Activated effector memory CD4-positive, alpha-beta T cell treated with Interleukin-2 at 50 U/mL for 16 hours (primary cell): ENCODE measurements around the gene TMEM266.
"Not testable (repeated sequence)": the region's sequence is repeated elsewhere in the genome, so short reads cannot be mapped to it uniquely, and the experiment has no call there.

Experiments used
- DNase-seq: peaks from one replicate; pipeline ENCODE4 v3.0.0-alpha.2; 2020

Gene TMEM266, protein sequence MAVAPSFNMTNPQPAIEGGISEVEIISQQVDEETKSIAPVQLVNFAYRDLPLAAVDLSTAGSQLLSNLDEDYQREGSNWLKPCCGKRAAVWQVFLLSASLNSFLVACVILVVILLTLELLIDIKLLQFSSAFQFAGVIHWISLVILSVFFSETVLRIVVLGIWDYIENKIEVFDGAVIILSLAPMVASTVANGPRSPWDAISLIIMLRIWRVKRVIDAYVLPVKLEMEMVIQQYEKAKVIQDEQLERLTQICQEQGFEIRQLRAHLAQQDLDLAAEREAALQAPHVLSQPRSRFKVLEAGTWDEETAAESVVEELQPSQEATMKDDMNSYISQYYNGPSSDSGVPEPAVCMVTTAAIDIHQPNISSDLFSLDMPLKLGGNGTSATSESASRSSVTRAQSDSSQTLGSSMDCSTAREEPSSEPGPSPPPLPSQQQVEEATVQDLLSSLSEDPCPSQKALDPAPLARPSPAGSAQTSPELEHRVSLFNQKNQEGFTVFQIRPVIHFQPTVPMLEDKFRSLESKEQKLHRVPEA

DNA sequence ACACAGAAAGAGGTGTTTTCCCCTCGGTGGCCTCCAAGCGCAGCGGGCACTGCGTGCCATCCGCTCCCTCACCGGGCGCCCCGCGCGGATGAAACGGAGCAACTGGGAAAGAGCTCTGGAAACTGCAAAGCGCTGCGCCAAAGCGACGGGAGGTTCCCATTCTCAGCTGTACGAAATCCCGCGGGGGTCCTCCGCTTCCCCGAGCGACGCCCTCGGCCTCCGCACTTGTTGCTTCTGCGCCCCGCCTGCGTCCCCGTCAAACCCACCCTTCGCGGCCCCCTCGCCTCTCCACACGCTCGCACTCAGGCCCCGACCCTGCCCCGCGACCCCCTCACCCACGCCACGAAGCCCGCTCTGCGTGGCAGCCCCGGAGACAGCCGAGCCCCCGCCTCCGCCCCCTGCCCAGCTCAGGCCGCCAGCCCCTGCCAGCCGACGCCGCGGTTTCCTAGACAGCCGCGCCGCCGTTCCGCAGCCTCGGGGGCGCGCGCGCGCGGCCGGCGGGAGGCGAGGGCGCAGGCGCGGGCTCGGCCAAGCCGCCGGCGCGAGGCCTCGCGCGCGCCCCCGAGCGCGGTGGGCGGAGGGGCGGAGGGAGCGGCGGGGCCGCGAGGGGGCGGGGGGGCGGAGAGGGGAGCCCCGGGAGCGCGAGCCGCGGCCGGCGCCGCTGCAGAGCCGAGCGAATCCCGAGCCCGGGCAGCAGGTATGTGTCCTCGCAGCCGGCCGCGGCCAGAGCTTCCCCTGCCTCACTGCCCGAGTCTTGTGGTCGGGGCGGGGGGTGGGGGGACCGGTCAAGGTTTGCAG is at the start of gene TMEM266:
TSS of gene TMEM266 (plus strand) at position 666 of the 798 bp plus-strand sequence. CDS start 74,279 bp downstream, outside the sequence.
- DNase-seq, result no peak

DNA sequence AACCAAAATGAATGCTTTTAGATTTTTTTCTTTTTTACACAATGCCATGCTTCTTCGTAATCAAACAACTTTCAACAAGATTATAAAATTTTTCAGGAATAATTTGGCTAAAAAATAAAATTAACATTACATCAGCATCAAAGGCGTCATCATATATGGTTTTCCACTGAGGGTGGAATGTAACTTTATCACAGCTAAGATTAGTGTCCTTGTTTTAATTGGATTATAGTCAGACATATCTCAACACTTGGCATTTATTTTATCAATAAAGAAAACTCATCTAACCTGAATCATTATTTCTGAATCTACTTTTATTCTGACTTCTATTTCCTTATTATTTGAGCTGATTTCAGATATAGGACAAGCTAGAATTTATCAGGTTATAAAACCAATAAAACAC is 49.2 kb upstream of the TMEM266 start:
- DNase-seq, result no peak

DNA sequence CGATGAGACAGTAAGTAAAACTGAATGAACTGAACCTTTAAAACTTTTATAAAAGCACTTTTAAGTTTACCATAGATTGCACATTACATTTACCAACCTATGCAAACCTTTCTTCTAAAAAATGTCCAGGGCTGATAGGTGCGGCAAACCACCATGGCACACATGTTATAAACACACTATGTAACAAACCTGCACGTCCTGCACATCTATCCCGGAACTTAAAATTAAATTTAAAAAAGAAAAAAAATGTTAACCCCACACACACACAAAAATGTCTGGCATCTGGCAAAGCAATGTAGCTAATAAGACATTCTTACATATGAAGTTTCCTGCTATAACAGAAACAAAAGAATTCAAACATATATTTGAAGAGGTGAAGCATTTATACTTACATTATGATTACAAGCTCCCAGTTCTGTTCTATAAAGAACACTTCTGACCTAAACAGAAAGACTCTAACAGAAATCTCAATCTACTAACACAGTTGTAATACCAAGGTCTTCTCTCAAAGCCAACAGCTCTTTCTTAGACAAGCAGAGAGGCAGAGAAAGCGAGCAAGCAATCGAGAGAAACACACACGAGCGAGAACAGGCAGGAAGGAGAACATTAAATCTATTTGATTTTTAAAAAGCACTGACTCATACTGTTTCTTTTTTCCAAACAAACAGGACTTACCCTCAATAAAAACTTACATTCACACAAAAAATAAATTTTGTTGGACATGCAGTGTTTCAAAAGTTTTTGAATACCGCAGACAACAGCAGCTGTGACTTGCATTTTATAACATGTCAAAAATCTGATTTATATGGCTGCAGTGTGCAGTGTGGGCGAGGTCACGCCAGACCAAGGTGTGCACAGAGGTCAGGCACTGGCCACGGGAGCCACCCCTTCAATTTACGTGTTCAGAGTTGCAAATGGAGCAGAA is 47.9 kb upstream of the TMEM266 start, which contains the start of gene NRG4:
TSS of gene NRG4 (minus strand) at position 798 of the 925 bp plus-strand sequence. CDS start 1,194 bp downstream, outside the sequence.
- no peak for DNase-seq

DNA sequence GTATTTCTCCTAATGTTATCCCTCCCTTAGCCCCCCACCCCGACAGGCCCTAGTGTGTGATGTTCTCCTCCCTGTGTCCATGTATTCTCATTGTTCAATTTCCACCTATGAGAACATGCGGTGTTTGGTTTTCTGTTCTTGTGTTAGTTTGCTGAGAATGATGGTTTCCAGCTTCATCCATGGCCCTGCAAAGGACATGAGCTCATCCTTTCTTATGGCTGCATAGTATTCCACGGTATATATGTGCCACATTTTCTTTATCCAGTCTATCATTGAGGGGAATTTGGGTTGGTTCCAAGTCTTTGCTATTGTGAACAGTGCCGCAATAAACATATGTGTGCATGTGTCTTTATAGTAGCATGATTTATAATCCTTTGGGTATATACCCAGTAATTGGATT is 46.3 kb upstream of the TMEM266 start:
- not testable (repeated sequence) for DNase-seq

DNA sequence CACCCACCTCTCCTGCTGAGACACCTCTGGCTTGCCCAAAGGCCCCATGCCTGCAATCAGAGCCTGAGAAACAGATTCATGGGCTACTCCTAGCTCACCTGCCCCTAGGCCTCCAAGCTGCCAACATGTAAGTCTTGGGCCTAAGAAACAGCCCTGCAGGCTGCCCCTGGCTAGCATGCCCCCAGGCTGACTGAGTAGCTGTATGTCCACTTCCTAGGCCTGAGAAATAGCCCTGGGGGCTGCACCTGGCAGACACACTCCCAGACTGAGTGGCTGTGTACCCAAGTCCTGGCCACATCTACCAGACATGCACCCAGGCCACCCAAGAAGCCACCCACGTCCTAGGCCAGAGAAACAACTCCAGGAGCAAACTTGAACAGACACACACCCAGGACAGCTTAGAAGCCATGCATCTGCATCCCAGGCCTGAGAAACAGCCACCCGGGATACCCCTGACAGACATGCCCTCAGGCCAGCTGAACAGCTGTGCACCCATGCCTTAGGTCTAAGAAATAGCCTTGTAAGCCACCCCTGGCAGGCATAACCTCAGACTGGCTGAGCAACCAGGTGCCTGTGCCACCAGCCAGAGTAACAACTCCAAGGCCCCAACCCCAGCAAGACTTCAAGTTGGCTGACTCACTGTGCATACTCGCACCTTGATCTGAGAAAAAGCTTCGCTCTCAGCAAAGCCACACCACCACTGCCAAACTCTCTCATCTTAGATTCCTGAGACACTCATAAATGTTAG is 35.6 kb upstream of the TMEM266 start:
- no peak for DNase-seq

DNA sequence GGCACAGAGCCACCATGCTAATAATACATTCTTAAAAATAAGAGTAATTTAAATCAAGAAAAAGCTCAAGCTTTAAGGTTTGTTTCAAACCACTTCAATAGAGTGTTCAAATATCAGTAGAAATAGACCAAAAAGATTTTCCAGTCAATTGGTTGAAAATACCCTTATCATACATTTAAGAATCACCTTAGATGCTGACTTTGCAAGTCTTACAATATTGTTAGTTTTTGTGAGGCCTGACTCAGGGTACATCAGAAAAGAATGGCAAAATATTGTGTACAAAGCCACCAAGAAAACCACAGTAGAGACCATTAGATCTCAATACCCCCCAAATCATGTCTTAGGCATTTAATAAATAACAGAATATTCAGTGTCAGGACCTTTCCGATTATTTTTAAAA is 27.7 kb upstream of the TMEM266 start:
- no peak for DNase-seq

DNA sequence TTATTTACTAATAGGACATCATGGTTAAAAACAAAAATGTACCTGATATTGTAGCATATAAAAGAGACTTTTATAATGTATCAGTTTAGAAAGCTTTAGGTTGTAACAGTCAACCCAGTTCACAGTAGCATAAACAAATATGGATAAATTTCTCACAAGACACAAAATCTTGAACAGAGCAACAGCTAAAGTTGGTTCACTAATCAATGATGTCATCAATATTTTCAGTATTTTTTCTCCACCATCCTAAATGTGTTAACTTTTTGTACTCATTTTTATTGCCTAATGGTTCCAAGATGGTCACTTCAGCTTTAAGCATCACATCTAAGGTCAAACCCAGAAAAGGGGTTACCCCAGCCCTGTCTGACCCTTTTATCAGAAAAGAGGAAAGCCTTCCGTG is 26.3 kb upstream of the TMEM266 start:
- no peak for DNase-seq

DNA sequence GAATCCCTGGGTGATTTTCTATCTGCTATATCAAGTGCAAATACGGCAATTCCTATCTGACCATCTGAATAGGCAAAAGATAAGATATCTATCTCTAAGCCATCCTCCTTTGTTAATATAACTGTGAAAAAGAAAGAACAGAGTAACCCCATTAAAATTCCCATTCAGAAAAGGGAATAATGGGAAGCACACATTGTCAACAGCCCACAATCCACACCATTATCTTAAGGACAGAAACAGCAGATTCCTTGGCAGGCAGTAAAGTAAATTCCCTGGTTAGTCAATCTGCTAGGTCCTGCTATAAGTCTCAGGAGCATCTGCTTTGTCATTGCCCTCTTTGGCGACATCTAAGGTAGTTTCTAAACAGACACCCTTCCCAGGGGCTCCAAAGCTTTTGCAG is 25.7 kb upstream of the TMEM266 start:
- DNase-seq, result no peak

DNA sequence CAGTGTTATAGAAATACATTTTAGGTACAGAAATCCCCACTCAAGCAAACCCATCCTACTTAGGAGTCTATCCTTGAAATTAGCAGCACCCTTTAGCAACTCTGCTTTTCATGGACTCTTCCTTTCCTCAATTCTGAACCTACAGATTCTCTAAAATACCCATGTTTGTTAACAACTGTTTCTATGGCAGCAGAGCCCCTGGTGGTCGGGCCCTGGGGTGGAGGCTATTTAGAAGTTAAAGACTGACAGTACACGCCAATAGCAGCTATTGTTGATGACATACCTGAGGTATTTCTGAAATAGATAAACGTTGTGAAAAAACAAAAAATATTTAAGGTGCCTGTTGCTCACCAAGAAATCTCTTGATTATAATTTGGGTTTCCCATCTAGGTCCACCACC is 24.2 kb upstream of the TMEM266 start:
- DNase-seq, result no peak

DNA sequence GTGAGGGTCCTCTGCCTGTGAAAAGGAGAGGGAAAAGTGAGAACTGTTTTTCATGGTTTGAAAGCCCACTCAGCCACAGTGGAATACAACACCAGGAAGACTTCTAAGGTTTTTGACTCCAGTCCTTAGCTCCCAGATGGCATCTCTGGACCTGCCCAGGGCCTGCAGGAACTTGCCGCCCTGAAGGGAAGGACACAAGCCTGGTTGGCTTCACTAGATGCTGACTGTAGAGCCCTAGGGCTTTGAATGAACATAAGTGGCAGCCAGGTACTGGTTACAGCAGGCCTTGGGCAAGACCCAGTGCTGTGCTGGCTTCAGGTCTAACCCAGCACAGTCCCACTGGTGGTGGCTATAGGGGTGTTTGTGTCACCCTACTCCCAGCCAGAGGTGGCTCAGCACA is 21.3 kb upstream of the TMEM266 start:
- DNase-seq, result no peak

DNA sequence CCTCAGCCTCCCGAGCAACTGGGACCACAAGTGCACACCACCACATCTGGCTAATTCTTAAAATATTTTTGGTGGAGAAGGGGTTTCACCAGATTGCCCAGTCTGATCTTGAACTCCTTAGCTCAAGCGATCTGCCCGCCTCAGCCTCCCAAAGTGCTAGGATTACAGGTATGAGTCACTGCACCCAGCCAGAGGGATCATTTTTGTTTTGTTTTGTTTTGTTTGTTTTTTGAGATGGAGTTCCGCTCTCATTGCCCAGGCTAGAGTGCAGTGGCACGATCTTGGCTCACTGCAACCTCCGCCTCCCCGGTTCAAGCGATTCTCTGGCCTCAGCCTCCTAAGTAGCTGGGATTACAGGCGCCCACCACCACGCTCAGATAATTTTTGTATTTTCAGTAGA is 5.6 kb upstream of the TMEM266 start:
- DNase-seq, result not testable (repeated sequence)

DNA sequence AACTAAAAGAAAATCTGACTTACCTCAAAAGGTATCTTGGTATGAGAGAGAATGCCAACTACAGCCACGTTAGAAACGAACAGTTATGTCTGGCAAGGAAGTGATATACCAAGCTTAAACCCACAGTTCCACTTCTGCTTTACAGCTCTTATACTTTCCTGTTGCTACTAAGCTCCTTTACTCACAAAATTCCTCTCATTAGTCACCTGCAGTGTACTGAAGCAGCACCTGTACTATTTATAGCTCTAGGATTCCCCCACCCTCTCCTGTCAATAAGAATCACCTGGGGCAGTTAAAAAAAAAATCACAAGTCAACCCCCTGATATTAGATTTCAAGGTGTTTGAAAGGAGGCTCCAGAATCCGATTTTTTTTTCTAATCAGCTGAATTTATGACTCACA is 2.9 kb upstream of the TMEM266 start:
- DNase-seq, result no peak

DNA sequence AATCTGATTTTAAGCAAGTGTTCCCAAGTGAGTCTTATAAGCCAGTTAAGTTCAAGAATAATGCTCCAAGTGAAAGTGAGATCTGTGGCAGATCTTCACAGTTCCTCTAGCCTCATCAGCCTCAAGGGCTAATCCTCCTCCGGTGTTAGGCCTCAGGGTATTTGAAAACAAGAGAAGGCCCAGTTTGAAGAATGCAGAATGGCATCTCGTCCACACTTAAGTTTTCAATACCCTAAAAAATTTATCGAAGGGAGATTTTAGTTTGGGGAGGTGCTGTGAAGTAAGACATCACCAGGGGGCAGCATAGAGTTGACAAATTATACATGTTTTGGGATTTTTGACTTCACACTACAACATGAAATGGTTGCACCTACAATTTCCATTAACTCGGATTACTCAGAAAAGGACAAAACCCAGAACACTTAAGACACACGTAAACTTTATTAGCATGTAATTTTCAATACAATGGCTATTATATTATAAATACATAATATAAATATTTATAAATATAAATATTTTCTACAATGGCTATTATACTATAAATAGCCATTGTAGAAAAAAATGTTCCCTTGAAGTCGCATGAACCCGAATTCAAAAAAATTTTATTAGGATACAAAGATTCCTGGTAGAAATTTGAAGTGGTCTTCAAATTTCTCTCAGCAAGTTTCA is 2.3 kb upstream of the TMEM266 start:
- DNase-seq, result no peak

DNA sequence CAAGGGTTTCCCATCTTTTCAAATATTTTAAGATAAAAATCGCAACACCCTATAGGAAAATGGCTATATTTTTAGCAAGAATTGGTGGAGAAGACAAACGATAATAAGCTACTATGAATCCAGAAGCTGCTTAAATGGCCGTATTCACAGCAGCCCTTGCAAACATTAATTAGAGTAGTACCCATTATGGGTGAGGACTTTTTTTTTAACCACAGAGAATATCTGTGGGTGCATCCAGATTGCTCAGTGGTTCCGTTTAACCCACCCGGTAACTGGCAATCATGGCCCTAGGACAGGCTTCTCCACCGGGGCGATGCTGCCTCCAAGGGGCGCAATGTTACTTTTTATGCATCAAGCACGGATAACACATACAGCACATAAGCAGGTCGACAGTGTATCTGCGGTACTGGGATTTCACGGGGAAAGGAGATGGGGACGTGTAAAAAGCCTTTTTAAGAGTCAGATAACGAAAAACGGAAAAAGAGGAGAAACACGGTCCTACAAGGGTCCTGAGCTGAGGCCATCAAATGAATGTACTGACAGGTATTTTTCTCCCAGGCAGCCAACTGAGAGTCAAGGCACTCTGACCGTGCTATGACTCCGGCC is 968 bp upstream of the TMEM266 start:
- DNase-seq, result no peak

DNA sequence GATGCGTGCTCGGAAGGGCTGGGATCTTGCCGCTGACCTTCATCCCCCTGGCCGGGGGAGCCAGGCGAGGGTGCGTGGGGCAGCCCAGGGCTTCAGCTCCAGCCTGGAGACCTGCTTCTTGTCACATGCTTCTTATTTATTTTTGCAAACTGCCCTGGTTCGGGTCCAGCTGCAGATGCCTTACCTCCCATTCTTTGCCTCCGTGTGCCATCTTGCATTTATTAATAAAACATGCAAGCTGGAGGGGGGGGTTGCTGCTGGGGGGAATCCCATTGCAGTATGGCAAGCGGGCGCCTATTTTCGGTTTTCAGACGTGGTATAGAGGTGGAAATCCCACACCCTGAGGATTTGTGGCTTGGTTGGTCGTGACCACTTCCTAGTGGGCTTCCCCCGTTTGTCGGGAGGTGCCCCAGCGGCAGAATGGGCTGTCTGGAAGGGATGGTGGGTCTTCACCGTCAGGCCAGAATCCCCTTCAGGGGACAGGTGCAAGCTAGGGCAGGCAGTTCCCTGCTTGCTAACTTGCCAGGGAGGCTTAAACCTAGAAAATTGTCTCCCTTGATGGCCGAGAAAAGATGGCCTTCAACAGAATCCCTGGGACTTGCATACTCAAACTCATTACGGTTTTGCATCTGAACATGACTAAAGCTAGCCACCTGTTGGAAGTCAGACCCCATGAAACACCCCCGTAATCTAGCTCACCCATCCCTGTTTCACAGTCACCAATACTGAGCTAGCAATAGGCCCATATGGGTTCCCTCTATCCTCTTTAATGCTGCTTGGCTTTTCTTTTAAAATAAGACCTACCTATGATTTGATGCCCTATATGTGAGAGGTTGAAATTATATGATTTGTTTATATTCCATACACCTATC is 569 bp downstream of the TMEM266 start:
- DNase-seq, result no peak

DNA sequence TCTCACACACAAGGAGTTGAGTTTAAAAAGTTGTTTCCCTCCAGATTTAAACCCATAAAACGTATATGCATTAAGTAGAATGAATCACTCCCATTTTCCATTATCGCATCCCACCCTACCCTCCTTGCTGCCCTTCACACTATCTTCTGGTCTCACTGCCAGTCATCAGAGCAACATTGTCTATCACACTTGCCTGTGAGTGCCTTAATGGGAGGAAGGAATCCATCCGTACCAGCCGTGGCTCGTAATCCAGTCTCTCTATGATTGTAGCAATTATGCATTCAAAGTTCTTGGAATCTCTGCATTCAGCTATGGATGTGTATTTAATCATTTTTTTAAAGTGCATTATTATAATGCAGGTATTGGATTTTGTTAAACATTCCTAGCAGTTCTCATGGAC is 1.9 kb downstream of the TMEM266 start:
- DNase-seq, result no peak

DNA sequence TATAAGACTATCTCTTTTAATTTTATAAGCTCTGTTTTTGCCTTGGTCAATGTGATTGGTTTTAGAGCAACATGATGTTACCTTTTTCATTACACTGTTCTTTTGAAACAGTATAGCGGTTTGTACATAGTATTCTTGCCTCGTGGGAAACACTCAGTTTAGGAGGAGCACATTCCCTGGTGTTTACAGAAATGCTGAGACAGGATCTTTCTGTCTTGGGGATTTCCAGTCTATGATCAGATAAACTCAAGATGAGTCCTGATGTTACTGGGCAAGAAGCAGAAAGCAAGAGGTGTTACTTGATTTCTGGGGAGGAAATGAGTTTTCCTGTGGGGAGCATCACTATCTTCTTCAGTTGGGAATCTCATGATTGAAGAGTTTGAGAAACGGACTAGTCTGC is 2.5 kb downstream of the TMEM266 start:
- DNase-seq, result no peak

DNA sequence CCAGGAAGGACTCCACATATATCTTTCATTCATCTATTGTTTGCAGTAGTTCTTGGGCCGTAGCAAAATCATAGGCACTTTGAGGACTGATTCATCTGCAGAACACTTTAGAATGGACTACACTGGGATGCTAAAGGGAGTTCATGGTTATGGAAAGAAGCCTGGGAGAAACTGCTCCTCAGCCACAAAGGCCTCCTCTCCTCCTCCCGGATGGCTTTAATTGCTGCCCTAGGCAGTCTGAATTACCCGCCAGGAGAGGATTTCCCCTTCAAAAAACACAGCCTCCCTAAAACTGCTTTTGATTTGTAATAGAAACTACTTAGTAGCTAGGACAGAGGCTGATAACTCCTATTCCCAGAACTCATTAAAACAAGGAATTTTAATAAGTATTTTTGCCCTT is 4.6 kb downstream of the TMEM266 start:
- DNase-seq, result no peak

DNA sequence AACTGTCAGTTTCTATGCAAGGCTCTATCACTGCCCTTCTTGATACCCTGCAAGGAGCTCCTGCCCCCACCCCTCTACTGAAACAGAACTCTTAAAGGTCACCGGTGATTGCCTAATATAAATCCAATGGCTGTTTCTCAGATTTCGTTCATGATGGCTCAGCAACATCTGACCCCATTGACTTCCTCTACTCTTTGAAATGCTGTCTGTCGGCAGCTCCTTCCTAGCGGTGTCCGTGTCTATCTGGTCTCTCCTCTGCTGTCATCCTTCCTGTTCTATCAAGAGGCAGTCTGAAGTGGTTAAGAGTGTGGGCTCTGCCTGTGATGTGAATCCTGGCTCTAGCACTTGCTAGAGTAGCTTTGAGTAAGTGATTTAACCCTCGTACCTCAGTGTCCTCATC is 5.5 kb downstream of the TMEM266 start:
- DNase-seq, result no peak

DNA sequence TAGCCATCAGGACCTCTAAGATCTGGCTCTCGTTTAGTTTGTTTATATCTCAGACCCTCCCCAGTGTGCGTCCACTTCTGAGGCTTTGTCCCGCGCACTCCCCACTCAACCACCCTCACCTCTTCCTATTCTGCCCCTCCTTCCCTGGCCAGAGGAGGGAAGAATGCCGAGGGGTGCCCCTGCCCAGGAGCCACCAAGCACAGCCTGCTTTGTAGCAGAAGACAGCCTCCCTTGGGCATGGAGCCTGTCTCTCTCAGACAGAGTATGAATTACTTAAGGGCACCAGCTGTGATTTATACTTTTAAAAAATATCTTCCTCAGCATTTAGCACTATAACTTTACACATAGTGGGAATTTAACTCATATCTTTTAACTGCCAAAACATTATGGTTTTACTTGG is 6.0 kb downstream of the TMEM266 start:
- no peak for DNase-seq
